Measurements from ENCODE around the gene THUMPD3. TPM values are rescaled to one million over a fixed set of nuclear protein-coding genes. Genes with fewer than 3 reads are reported as not detected.

THUMPD3 gene
- polyA plus RNA-seq, 2 donors = 21.2 to 24.7 TPM

DNA sequence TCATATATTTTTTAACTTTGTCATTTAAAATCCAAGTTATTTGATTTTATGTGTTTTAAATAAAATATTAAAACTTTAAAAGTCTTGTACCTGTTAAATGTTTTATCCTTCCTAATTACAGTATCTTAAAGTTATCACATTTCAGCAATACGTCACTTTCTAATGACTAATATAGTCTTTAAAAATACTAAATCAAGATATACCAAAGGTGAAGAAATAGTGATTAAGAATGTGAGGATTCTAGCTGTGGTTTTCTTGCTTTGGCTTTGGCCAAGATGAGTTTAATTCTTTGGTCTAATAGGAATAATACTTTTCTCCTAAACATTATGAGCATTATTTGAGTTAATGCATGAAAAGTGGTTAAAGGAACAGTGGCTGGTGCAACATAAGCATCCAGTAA, 48.4 kb downstream of the THUMPD3 start:
- 77 to 91% methylated on average over 1 of the region's 1 CpG for WGBS, 2 donors
- no peaks in the 10 kb centered on the region for H3K27me3 ChIP-seq (ENCODE audit: control insufficient read depth in 1 of 2, insufficient read depth in 2 of 2, low read length in 2 of 2)
- H3K36me3 ChIP-seq (ENCODE audit: control insufficient read depth in 2 of 2, insufficient read depth in 2 of 2, low read length in 1 of 2) = peaks cover 0 to 2% of the 10 kb centered on the region in 2 donors
- peaks cover 0 to 3% of the 10 kb centered on the region in 2 donors for H3K4me1 ChIP-seq (ENCODE audit: control insufficient read depth in 2 of 2, insufficient read depth in 2 of 2, low read length in 1 of 2)
- H3K27ac ChIP-seq (ENCODE audit: low read depth in 2 of 2, low read length in 1 of 2) = no peak overlapping the region
- H3K9me3 ChIP-seq (ENCODE audit: control insufficient read depth in 2 of 2, insufficient read depth in 1 of 2, low read depth in 1 of 2, low read length in 1 of 2) = no peaks in the 10 kb centered on the region
- H3K4me3 ChIP-seq (ENCODE audit: low read depth in 1 of 2, low read length in 2 of 2) = no peak overlapping the region

DNA sequence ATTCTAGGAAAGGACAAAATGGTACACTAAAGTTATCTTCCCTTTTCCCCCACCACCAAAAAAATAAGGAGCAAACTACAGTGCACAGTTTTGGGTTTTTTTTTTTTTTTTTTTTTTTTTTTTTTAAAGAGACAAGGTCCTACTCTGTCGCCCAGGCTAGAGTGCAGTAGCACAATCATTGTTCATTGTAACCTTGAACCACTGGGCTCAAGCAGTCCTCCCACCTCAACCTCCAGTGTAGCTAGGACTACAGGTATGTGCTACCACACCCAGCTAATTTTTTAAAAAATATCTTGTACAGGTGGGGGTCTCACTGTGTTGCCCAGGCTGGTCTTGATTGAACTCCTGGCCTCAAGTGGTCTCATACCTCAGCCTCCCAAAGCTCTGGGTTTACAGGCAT, 49.4 kb downstream of the THUMPD3 start:
- H3K27me3 ChIP-seq (ENCODE audit: control insufficient read depth in 1 of 2, insufficient read depth in 2 of 2, low read length in 2 of 2) = no peaks in the 10 kb centered on the region
- no peak overlapping the region for H3K27ac ChIP-seq (ENCODE audit: low read depth in 2 of 2, low read length in 1 of 2)
- peaks cover 0 to 2% of the 10 kb centered on the region in 2 donors for H3K36me3 ChIP-seq (ENCODE audit: control insufficient read depth in 2 of 2, insufficient read depth in 2 of 2, low read length in 1 of 2)
- H3K4me3 ChIP-seq (ENCODE audit: low read depth in 1 of 2, low read length in 2 of 2) = no peak overlapping the region
- peaks cover 0 to 3% of the 10 kb centered on the region in 2 donors for H3K4me1 ChIP-seq (ENCODE audit: control insufficient read depth in 2 of 2, insufficient read depth in 2 of 2, low read length in 1 of 2)
- 77 to 81% methylated on average over 1 of the region's 1 CpG for WGBS, 2 donors
- no peaks in the 10 kb centered on the region for H3K9me3 ChIP-seq (ENCODE audit: control insufficient read depth in 2 of 2, insufficient read depth in 1 of 2, low read depth in 1 of 2, low read length in 1 of 2)

DNA sequence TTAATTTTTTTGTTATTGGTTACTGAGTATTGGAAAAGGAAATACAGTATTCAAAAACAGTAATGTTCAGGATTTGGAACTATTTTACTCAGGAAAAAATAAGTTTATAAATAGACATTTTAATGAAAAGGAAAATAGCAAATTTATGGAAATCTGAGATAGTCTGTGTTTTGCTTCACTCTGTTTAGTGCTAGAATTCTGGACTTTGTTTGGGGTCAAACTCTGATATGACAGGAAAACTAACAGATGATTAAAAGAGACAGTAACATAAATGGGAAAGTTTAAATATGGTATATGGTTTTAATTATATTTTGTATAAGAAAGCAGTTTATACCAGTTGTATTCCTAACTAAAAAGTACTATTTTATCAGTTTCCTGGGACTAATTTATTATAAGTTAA, 52.0 kb downstream of the THUMPD3 start:
- no peaks in the 10 kb centered on the region for H3K9me3 ChIP-seq (ENCODE audit: control insufficient read depth in 2 of 2, insufficient read depth in 1 of 2, low read depth in 1 of 2, low read length in 1 of 2)
- H3K27me3 ChIP-seq (ENCODE audit: control insufficient read depth in 1 of 2, insufficient read depth in 2 of 2, low read length in 2 of 2) = no peaks in the 10 kb centered on the region
- peaks cover 0 to 3% of the 10 kb centered on the region in 2 donors for H3K4me1 ChIP-seq (ENCODE audit: control insufficient read depth in 2 of 2, insufficient read depth in 2 of 2, low read length in 1 of 2)
- peaks cover 0 to 2% of the 10 kb centered on the region in 2 donors for H3K36me3 ChIP-seq (ENCODE audit: control insufficient read depth in 2 of 2, insufficient read depth in 2 of 2, low read length in 1 of 2)
- no peak overlapping the region for H3K27ac ChIP-seq (ENCODE audit: low read depth in 2 of 2, low read length in 1 of 2)
- H3K4me3 ChIP-seq (ENCODE audit: low read depth in 1 of 2, low read length in 2 of 2) = no peak overlapping the region

DNA sequence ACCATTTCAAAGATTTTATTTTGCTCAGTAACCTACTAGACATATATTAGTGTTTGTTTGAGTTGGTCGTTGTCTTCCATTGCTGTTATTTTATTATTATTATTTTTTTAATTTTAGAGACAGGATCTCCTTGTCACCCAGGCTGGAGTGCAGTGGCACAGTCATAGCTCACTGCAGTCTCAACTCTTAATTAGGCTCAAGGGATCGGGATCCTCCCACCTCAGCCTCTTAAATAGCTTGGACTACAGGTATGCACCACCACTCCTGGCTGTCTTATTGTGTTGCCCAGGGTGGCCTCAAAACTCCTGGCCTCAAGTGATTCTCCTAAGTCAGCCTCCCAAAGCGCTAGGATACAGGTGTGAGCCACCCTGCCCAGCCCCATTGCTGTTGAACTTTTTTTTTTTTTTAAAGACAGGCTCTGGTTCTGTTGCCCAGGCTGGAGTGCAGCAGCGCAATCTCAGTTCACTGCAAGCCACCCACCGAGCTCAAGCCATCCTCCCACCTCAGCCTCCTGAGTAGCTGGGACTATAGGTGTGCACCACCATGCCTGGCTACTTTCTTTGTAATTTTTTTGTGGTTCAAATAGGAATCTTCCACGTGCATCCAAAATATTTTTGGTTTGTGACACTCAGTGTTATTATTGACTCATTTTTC, 52.8 kb downstream of the THUMPD3 start:
- peaks cover 0 to 3% of the 10 kb centered on the region in 2 donors for H3K4me1 ChIP-seq (ENCODE audit: control insufficient read depth in 2 of 2, insufficient read depth in 2 of 2, low read length in 1 of 2)
- WGBS, 2 donors = 84 to 90% methylated on average over 6 of the region's 6 CpGs
- peaks cover 0 to 2% of the 10 kb centered on the region in 2 donors for H3K36me3 ChIP-seq (ENCODE audit: control insufficient read depth in 2 of 2, insufficient read depth in 2 of 2, low read length in 1 of 2)
- no peaks in the 10 kb centered on the region for H3K27me3 ChIP-seq (ENCODE audit: control insufficient read depth in 1 of 2, insufficient read depth in 2 of 2, low read length in 2 of 2)
- H3K4me3 ChIP-seq (ENCODE audit: low read depth in 1 of 2, low read length in 2 of 2) = no peak overlapping the region
- no peaks in the 10 kb centered on the region for H3K9me3 ChIP-seq (ENCODE audit: control insufficient read depth in 2 of 2, insufficient read depth in 1 of 2, low read depth in 1 of 2, low read length in 1 of 2)
- no peak overlapping the region for H3K27ac ChIP-seq (ENCODE audit: low read depth in 2 of 2, low read length in 1 of 2)

DNA sequence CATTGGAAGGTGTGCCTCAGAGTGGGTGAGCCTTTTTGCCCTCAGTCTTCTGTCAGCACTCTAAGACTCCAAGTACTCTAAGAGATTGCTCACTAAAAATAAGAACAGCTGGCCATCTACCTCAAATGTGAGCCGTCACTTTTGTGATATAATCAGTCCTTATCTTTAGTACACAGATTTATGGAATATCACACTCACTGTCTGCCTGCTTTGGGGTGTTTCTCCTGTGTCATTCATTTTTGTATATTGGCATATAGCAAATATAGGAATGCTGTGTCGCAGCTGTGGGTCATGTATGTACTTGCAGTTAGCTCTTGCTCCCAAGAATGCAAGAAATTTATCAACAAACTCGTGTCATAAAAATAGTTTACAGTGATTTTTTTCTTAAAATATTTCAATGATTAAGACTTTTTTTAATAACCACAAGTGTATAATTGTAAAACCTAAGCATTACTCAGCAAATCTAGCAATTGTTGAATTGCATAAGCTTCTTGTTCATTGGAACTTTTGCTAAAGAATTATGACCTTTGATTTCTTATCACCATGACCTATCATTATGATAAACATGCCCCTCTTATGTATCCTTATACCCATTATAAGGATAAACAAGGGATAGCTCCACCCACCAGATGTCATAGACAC, 53.4 kb downstream of the THUMPD3 start:
- 36 to 45% methylated on average over 3 of the region's 3 CpGs for WGBS, 2 donors
- Histone ChIP-seq H3K9me3 (ENCODE audit: control insufficient read depth in 2 of 2, insufficient read depth in 1 of 2, low read depth in 1 of 2, low read length in 1 of 2) (no peaks in the 10 kb centered on the region), H3K4me3 (ENCODE audit: low read depth in 1 of 2, low read length in 2 of 2) (no peak overlapping the region), H3K4me1 (ENCODE audit: control insufficient read depth in 2 of 2, insufficient read depth in 2 of 2, low read length in 1 of 2) (peaks cover 0 to 3% of the 10 kb centered on the region in 2 donors), H3K27ac (ENCODE audit: low read depth in 2 of 2, low read length in 1 of 2) (no peak overlapping the region), H3K27me3 (ENCODE audit: control insufficient read depth in 1 of 2, insufficient read depth in 2 of 2, low read length in 2 of 2) (no peaks in the 10 kb centered on the region), H3K36me3 (ENCODE audit: control insufficient read depth in 2 of 2, insufficient read depth in 2 of 2, low read length in 1 of 2) (peaks cover 0 to 2% of the 10 kb centered on the region in 2 donors)

DNA sequence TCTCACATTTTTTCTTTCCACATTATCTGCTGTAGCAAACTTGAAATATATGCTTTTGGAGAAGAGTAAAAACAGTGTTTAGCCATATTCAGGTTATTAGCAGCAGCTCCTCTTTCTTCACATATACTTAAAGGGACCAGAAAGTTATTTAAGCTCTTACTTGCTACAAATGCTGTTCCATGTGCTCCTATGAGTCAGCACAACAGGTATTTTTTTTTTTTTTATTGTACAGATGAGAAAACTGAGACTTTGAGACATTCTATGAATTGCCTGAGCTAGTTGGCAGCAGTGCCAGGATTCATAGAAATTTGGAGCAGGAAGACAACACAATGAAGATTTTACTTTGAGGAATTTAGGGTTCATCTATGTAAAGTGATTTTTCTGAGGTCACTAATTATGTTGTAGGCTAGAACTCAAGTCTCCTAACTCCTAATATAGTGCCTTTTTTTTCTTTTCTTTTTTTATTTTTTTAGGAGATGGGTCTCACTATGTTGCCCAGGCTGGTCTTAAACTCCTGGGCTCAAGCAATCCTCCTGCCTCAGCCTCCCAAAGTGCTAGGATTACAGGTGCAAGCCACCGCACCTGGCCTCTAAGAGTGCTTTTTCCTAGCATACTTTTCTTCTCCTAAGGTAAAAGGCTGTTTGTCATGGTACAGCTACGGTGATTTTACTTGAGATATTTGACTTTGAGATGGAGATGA, 58.1 kb downstream of the THUMPD3 start:
- Histone ChIP-seq H3K4me3 (ENCODE audit: low read depth in 1 of 2, low read length in 2 of 2) (no peak overlapping the region), H3K9me3 (ENCODE audit: control insufficient read depth in 2 of 2, insufficient read depth in 1 of 2, low read depth in 1 of 2, low read length in 1 of 2) (no peaks in the 10 kb centered on the region), H3K4me1 (ENCODE audit: control insufficient read depth in 2 of 2, insufficient read depth in 2 of 2, low read length in 1 of 2) (no peaks in the 10 kb centered on the region), H3K27me3 (ENCODE audit: control insufficient read depth in 1 of 2, insufficient read depth in 2 of 2, low read length in 2 of 2) (no peaks in the 10 kb centered on the region), H3K36me3 (ENCODE audit: control insufficient read depth in 2 of 2, insufficient read depth in 2 of 2, low read length in 1 of 2) (no peaks in the 10 kb centered on the region), H3K27ac (ENCODE audit: low read depth in 2 of 2, low read length in 1 of 2) (no peak overlapping the region)
- 85 to 92% methylated on average over 2 of the region's 2 CpGs for WGBS, 2 donors

DNA sequence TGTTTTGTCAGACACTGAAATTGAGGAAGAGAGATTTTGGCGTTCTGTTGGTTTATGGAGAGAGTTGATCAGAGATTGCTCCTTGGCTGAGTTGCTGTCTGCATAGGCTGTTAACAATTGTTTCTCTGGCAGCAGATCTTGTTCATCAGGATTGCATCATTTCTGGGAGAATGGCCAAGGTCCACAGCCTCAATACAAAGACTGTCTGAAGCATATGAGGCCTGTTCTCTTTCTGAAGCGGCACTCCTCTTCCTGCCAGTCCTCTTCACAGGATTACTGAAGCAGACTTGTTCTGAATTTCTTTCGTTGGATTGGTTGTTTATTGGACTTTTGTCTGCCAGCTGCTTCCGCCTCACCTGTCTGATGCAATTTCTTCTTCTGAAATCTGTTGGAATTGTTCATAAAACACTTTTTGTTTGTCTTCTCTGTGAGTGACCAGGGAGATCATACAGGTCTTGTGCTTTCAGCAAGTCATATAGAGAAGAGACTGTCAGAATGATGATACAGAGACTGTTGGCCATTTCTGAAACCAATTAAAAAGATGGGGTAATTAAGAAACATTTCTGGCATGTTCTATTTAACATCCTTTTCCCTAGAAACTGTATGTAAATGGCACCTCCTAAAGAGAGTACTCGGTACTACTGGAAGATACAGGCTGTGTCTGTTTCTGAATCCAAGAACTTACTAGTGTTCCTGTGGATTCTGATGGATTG, 60.0 kb downstream of the THUMPD3 start:
- WGBS, 2 donors = 11 to 15% methylated on average over 5 of the region's 5 CpGs
- Histone ChIP-seq H3K4me3 (ENCODE audit: low read depth in 1 of 2, low read length in 2 of 2) (peak overlapping the region in 1 of 2 donors; percentile 11), H3K4me1 (ENCODE audit: control insufficient read depth in 2 of 2, insufficient read depth in 2 of 2, low read length in 1 of 2) (no peaks in the 10 kb centered on the region)

DNA sequence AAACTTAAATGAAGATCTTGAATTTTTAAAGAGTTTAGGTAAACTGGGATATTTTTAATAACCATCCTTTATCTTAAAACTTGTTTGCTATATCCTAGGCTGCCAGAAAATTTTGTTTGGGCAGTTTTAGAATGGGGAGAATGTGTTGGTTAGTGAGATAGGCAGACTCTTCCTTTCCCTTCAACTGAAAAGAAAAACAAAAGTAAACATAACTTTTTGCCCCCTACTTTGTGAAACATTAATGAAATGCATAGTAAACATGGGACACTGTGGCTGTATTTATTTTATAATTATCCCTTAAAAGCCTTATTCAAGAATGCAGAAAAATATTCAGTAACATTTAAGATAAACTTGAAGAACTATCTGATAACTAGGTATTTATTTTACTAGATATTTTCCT, 65.6 kb downstream of the THUMPD3 start:
- H3K4me1 ChIP-seq (ENCODE audit: control insufficient read depth in 2 of 2, insufficient read depth in 2 of 2, low read length in 1 of 2) = no peaks in the 10 kb centered on the region
- no peak overlapping the region for H3K4me3 ChIP-seq (ENCODE audit: low read depth in 1 of 2, low read length in 2 of 2)
- no peaks in the 10 kb centered on the region for H3K27me3 ChIP-seq (ENCODE audit: control insufficient read depth in 1 of 2, insufficient read depth in 2 of 2, low read length in 2 of 2)
- no peaks in the 10 kb centered on the region for H3K9me3 ChIP-seq (ENCODE audit: control insufficient read depth in 2 of 2, insufficient read depth in 1 of 2, low read depth in 1 of 2, low read length in 1 of 2)
- H3K36me3 ChIP-seq (ENCODE audit: control insufficient read depth in 2 of 2, insufficient read depth in 2 of 2, low read length in 1 of 2) = peaks cover 15 to 18% of the 10 kb centered on the region in 2 donors
- no peak overlapping the region for H3K27ac ChIP-seq (ENCODE audit: low read depth in 2 of 2, low read length in 1 of 2)

More for the DNA sequence above, 60.0 kb downstream of the THUMPD3 start:
- H3K9me3 ChIP-seq (ENCODE audit: control insufficient read depth in 2 of 2, insufficient read depth in 1 of 2, low read depth in 1 of 2, low read length in 1 of 2) = no peaks in the 10 kb centered on the region
- no peaks in the 10 kb centered on the region for H3K27me3 ChIP-seq (ENCODE audit: control insufficient read depth in 1 of 2, insufficient read depth in 2 of 2, low read length in 2 of 2)
- H3K36me3 ChIP-seq (ENCODE audit: control insufficient read depth in 2 of 2, insufficient read depth in 2 of 2, low read length in 1 of 2) = peaks cover 4 to 6% of the 10 kb centered on the region in 2 donors
- peak overlapping the region; percentile 49 to 57 for H3K27ac ChIP-seq (ENCODE audit: low read depth in 2 of 2, low read length in 1 of 2)

DNA sequence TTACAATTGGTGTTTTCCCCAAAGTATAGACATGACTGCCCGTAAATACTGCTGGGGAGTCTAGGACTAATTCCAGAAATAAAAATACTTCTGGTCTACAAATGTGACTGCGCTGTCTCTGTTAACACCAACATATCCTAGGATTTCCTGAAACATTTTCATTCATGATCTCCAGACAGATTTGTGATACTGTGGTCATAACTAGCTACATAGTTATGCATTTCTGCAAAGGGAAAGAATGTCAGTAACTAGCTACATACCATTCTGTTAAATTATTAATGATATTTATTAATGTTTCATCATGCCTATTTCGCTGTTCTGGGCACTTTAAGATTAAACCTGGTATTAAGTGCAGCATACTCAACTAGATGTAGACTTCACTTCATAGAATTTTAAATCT, 67.9 kb downstream of the THUMPD3 start:
- no peak overlapping the region for H3K4me3 ChIP-seq (ENCODE audit: low read depth in 1 of 2, low read length in 2 of 2)
- H3K27ac ChIP-seq (ENCODE audit: low read depth in 2 of 2, low read length in 1 of 2) = no peak overlapping the region
- no peaks in the 10 kb centered on the region for H3K27me3 ChIP-seq (ENCODE audit: control insufficient read depth in 1 of 2, insufficient read depth in 2 of 2, low read length in 2 of 2)
- H3K36me3 ChIP-seq (ENCODE audit: control insufficient read depth in 2 of 2, insufficient read depth in 2 of 2, low read length in 1 of 2) = peaks cover 30 to 32% of the 10 kb centered on the region in 2 donors
- WGBS, 2 donors = 90 to 95% methylated on average over 3 of the region's 3 CpGs
- no peaks in the 10 kb centered on the region for H3K4me1 ChIP-seq (ENCODE audit: control insufficient read depth in 2 of 2, insufficient read depth in 2 of 2, low read length in 1 of 2)
- no peaks in the 10 kb centered on the region for H3K9me3 ChIP-seq (ENCODE audit: control insufficient read depth in 2 of 2, insufficient read depth in 1 of 2, low read depth in 1 of 2, low read length in 1 of 2)

All from esophagus (tissue), 2 donors.